GM21576 (cell line): ENCODE data around the gene BAX.

Experiments
- ATAC-seq: cut with Tn5 transposase; IDR thresholded peaks from one replicate; pipeline ENCODE4 v1.9.1; 2021; ENCODE audit warnings: mild to moderate bottlenecking, moderate library complexity; ENCODE audit not compliant: unreplicated experiment

Gene BAX

GRCh38 chr19:48977061-48977460 is 22.4 kb downstream of the BAX start:
- no peak for ATAC-seq

- no peak for ATAC-seq
Measured at GRCh38 chr19:48982280-48982679, 27.6 kb downstream of the BAX start.

GRCh38 chr19:48985711-48986110 is 31.0 kb downstream of the BAX start:
- no peak for ATAC-seq

DNA sequence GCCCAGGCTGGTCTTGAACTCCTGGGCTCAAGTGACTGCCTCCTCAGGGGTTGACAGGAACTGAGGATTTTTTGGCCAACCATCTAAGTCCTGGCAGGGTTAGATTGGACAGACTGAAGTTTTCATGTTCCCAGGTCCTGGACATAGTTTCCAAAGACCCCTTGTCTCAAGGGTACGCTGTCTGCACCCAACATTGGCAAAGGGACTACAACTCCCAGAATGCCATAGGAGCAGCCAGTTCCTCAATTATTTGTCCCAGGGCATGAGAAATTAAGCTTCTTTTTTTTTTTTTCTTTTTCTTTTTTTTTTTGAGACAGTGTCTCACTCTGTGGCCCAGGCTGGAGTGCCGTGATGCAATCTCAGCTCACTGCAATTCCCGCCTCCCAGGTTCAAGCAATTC is 31.5 kb downstream of the BAX start:
- no peak for ATAC-seq

DNA sequence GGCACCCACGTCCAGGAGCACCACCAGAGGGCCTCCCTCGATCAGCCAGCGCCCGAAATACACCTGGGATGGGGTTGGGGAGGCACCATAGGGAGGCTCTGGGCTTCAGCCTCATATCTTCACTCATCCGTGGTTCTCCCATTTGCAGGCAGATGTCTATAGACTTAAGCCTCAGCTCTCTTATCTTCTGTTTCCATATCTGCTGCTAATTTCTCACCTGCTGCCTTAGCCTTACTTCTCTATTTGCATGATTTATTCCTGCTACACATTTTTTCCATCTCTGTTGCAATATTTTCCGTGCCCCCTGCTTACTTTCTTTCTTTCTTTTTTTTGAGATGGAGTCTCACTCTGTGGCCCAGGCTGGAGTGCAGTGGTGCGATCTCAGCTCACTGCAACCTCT is 32.6 kb downstream of the BAX start:
- ATAC-seq, result no peak

GRCh38 chr19:48988286-48988685 is 33.6 kb downstream of the BAX start:
- no peak for ATAC-seq

- ATAC-seq, result no peak
Measured at GRCh38 chr19:48988860-48989259, 34.2 kb downstream of the BAX start.

DNA sequence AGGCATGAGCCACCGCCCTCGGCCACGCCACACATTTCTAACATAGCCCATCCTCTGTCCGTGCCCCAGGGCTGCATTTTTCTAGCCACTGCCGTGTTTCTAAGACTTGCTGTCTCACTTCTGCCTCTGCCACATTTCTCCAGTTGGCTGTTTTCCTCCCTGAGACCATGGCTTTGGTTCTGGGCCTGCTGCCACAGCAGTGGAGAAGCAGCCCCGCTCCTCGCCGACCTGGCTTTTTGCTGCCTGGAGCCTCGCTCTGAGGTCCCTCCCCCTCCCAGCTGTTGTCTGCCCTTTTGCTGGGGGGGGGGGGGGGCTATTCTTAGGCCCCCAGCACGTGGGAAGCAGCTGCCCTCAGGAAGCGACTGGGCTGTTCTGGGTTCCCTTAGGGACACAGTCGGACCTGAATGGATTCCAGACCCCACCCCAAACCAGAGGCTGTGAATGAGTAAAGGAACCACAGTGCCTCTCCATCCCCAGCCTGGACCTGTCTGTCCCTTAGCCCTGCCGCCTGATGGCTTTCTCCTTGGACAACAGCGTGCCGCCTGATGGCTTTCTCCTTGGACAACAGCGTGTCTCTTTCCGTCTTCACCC is 35.1 kb downstream of the BAX start:
- ATAC-seq, result no peak

GRCh38 chr19:48990400-48990799 is 35.7 kb downstream of the BAX start:
- no peak for ATAC-seq

GRCh38 chr19:48991011-48991609 is 36.4 kb downstream of the BAX start:
- ATAC-seq, result no peak

DNA sequence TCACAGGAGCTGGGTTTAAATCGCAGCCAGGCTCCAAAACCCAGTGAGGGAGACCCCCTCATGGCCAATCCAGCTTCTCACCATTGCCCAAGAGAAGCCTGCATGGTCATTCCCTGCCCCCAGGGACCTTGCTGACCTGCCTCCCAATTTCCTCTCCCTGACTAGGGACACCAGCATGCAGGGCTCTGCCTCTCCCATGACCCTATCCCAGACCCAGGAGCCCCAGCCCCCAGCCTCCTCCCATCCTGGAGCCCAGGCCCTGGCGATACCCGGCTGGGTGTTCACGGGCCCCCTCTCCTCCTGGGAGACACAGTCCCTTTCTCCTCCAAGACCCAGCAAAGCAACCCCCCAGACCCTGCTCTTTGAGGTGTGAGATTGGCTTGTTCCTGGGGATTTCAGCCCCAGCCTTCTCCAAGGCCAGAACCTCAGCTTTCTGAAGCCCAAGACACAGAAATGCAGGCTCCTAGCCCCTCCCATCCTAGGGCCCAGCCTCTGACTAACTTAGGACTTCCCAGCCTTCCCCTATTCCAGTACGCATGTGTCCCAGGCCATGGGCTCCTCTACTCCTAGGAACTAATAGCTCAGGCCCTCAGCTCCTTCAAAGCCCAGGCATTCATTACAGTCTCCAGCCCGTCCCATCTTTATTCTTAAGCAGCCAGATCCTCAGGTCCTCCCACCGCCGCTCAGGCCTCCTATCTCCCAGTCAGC is 37.4 kb downstream of the BAX start:
- no peak for ATAC-seq

- peak; percentile 6 for ATAC-seq
Measured at GRCh38 chr19:48992581-48993174, 38.0 kb downstream of the BAX start.

DNA sequence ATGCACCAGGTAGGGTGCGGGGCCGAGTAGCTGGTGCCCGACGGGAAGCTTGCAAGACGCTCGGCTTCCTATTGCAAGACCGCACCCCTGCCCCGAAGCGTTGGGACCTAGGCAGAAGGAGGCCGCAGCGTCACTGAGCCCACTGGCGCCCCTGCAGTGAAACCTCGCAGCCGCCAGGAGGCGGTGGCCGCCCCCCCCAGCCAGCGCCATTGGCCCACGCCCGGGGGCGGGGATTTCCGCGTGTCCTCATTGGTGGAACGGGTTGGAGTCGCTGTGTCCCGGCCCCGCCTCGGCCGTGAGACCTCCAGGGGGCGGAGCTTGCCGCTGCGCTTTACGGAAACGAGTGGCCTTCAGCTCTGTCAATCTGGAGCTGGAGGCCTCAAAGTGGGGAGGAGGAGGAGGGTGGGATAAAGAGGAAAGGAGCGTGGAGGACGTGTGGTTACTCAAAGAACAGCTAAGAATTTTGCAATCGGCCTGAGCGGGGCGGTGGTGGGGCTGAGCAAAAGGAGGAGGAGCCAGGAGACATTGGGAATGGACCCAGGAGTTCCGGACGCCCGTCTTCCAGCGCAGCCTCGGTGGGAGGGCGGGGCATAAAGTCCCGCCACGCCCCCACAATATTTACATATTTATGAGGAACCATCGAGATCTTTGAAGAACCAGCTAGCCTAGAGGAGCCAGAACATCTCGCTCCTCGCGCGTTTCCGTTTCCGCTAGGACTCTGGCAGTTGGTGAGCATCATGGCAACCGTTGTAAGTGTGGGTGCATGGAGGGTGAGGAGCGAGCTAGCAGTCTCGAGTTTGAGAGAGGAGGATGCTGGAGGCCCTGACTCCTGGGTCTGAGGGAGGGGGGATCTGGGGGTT is 38.7 kb downstream of the BAX start, which contains the start of the genes GYS1 and RUVBL2:
Gene GYS1 (minus strand): TSS at position 135 of the 860 bp plus-strand sequence. CDS start 197 bp downstream, outside the sequence.
Gene RUVBL2 (plus strand): TSS at position 713 of the 860 bp plus-strand sequence. CDS start 25 bp downstream, at position 738.
- ATAC-seq, result peak; percentile 87

DNA sequence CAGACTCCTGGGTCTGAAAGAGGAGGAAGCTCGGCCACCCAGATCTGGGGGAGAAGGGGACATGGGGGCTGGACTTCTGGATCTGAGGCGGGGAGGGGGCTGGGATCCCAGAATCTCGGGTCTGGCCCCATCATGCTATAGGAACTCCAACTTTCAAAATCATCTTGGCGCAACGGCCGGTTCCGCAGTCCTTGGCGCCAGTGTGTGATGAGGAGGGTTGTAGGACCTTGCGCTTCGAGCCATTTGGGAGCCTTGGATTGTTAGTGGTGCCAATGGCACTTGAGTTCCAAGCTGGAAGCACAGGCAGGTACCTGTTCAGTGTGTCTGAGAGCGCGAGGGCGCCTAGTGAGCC is 39.3 kb downstream of the BAX start:
- ATAC-seq, result no peak

- ATAC-seq, result no peak
Measured at GRCh38 chr19:48997972-48998371, 43.3 kb downstream of the BAX start.

DNA sequence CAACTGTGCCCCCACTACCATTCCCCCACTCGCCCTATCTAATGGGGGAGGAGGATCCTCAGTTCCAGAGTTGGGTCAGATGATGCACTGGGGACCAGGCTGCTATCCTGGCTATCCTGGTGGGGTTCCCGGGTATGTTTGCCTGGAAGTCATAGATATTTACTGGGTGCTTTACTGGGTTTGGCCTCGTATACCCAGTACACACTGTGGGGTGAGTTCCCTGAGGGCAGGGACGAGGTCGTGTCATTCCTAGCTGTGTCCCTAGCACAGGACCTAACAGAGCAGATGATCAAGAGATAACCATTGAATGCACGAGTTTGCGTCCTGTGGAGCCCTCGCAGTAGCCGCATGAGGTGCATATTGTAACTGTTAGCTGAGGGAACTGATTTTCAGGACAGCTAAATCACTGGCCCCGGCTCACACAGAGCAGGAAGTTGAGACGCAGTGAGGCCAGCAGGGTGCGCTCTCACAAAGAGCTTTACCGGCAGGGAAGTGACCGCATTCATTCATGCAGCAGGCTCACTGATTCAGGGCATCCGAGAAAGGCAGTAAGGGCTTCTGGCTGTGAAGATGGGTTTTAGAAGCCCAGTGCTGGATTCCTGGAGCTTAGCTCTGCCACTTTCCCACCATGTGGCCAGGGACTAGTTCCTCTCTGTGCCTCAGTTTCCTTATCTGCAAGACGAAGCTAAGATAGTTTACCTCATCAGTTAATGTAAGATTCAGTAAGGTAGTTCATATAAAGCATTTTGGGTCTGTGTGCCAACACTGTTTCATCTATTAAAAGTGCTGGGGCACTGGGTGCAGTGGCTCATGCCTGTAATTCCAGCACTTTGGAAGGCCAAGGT is 45.0 kb downstream of the BAX start:
- ATAC-seq, result no peak

GRCh38 chr19:49004133-49004532 is 49.5 kb downstream of the BAX start:
- no peak for ATAC-seq

DNA sequence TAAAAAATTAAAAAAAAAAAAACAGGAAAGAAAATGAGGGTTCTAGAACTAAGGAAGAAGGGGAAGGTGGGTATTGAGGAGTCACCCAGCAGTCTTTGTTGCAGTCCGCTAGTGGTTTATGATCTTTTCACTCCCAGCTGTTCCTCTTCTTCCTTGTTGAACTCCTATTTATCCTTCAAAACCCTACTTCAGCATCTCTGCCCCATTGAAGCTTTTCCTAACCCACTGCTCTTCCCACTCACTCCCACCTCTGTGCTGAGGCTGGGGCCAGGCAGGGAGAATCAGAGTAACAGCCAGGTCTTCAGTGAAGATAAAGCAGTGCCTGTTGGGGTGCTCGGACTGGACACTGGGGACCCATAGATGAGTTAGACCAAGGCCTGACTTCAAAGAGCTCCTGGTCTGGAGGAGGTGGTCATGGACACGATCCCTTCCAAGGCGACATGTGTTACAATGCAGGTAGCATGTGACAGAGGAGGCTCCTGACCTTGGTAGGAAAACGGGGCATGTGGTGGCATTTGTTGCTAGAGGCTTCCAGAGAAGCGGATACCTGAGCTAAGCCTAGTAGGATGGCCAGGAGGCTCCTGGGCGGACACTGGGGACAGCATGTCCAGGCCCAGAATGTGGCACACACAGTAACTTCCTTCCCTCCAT is 50.4 kb downstream of the BAX start:
- ATAC-seq, result no peak

- no peak for ATAC-seq
Measured at GRCh38 chr19:49006905-49007304, 52.2 kb downstream of the BAX start.

DNA sequence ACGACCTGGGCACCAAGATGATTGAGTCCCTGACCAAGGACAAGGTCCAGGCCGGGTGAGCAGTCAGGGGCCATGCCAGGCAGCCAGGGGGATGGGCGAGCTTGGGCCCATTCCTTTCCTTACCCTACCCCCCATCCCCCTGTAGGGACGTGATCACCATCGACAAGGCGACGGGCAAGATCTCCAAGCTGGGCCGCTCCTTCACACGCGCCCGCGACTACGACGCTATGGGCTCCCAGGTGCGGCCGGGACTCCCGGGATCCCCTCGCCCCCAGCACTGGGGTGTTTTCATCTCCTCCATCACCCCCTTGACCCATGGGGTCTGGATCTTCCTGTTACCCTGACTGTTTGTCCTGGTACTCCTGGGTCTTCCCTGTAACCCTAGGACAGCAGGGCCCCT is 55.2 kb downstream of the BAX start:
- no peak for ATAC-seq
